ENCODE measurements around the gene SDR39U1.

Gene SDR39U1

DNA sequence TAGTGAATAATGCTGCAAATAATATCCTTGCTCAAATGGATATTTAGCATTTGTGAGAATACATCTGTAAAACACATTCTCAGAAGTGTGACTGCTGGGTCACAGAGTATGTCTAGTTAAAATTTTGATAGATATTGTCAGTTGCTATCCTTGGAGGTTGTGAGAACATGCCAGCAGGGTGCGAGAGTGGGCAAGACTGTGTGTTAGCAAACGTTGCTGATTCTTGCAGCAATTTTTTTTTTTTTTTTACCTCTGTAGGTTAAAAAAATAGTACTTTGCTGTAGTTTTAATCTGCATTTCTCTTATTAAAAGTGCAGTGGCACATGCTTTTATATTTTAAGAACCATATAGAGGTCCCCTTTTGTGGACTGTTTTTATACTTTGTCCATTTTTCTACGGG is 48.3 kb downstream of the SDR39U1 start:
- in situ Hi-C loops (cut with MboI; ENCODE audit: low sequenced_read_pairs): no loop called here

DNA sequence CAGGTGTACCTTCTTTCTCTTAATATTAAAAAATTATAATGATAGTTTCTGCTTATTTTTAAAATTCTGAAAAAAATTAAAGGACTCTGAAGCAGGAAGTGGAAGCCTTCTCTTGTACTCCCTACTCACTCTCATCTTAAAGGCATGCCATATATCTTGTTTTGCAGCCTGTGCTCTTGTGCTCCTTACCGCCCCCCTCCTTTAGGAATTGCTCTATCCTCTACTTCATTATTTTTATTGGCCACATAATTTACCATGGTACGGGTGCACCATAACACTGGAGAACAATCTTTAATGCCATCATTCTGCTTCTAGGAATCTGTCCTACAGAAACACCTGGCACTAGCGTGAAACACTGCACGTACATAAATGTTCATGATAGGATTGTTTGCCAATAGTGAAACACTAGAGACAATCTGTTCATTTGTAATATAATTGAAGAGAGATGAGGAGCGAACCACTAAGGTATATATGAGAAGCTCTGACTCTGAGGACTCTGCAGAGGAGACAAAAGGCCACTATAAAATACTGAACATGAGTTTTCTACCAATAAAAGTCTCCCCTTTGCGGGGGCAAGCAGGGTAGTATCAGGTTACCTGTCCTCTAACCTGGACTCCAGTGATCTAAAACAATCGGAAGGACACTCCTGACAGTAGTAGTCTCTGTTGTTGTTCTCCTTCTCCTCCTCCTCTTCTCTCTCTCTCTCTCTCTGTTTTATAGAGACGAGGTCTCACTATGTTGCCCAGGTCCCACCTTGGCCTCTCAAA is 50.1 kb downstream of the SDR39U1 start:
- in situ Hi-C loops (cut with MboI; ENCODE audit: low sequenced_read_pairs): no loop called here

DNA sequence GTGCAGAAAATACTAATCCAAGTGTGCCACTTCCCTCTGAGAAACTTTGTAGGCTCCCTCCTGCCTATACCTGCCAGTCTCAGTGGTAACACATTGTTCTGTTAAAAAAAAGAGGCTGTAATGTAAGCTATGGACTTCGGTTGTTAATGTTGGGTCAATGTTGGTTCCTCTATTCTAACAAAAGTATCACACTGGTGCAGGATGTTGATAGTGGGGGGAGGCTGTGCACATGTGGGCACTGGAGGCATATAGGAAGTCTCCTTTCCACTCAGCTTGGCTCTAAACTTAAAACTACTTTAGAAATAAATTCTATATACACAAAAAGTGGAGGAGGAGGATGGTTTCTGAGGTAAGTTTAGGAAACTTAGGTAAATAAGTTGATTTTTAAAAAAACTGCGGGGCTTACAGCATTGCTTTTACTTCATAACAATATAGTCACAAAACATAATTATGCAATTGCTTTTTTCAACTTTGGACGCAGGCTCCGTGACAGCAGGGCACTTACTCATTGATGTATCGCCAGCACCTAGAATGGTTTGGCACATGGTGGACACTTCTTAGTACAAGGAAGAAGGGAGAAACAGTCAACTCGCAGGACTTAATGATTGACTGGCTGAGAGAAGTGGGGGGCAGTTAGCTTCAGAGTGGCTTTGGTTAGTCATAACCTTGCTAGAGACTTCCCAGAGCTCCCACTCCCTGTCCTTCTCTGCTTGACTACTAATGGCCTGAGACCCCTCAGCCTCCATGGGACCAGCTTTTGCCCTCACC is 51.7 kb downstream of the SDR39U1 start:
- in situ Hi-C loops (cut with MboI; ENCODE audit: low sequenced_read_pairs): no loop called here
